Transverse colon (tissue), 4 donors: ENCODE measurements around the gene HDAC2. TPM values are rescaled to one million over a fixed set of nuclear protein-coding genes. Genes with fewer than 3 reads are reported as not detected.

Experiments
- DNase-seq: peaks from one replicate; pipeline ENCODE4 v3.0.0-alpha.2; 2019
- H3K27ac ChIP-seq, 4 donors: fragments of 200-600 bp; sonication (generic); 2 replicates each; pipeline ENCODE4 v1.5.1; 2016 to 2018; ENCODE audit warnings: inconsistent platforms in 4 of 4
- H3K27me3 ChIP-seq: fragments of 200-600 bp; sonication (generic); 2 replicates; pipeline ENCODE4 v1.5.1; 2017; ENCODE audit warnings: inconsistent platforms
- H3K36me3 ChIP-seq, 4 donors: fragments of 200-600 bp; sonication (generic); 2 replicates each; pipeline ENCODE4 v1.5.1; 2017 to 2019; ENCODE audit warnings: inconsistent platforms in 4 of 4
- H3K4me1 ChIP-seq, 4 donors: fragments of 200-600 bp; sonication (generic); 2 replicates each; pipeline ENCODE4 v1.5.1; 2017 to 2020; ENCODE audit warnings: inconsistent platforms in 4 of 4
- H3K4me3 ChIP-seq, 4 donors: fragments of 200-600 bp; sonication (generic); 1 replicate in 1 of 4; 2 replicates in 3 of 4; pipeline versions ENCODE4 v1.5.1 to v1.6.1; 2017 to 2019; ENCODE audit warnings: inconsistent platforms in 4 of 4
- H3K9me3 ChIP-seq, 2 donors: fragments of 200-600 bp; sonication (generic); 2 replicates each; pipeline ENCODE4 v1.5.1; 2017 to 2019; ENCODE audit warnings: inconsistent platforms in 2 of 2
- CTCF ChIP-seq, 5 experiments: fragments of 200-600 bp in 3 of 5; fragments of 450-650 bp in 2 of 5; sonication (generic) in 3 of 5; IDR thresholded peaks; 1 replicate in 2 of 5; 2 replicates in 3 of 5; pipeline ENCODE4 v1.5.1; 2016 to 2017; ENCODE audit warnings: antibody characterized with exemption in 5 of 5, inconsistent platforms in 3 of 5, mild to moderate bottlenecking in 2 of 5, moderate library complexity in 1 of 5
- EP300 ChIP-seq: sonication (generic); formaldehyde crosslinking; IDR thresholded peaks from one replicate; pipeline ENCODE4 v1.6.1; 2017; ENCODE audit warnings: antibody characterized with exemption, low read depth
- POLR2A ChIP-seq: fragments of 450-650 bp; IDR thresholded peaks from one replicate; pipeline ENCODE4 v1.6.1; 2016; ENCODE audit warnings: antibody characterized with exemption, mild to moderate bottlenecking, moderate library complexity
- POLR2AphosphoS5 ChIP-seq, 3 donors: sonication (generic); formaldehyde crosslinking; IDR thresholded peaks; one replicate each; pipeline ENCODE4 v1.6.1; 2016; ENCODE audit warnings: antibody characterized with exemption in 3 of 3
- WGBS, 2 donors: methylation state at CpG; one replicate each; pipeline ENCODE4 v1.1.5; 2018; ENCODE audit warnings: low coverage in 1 of 2; 5-methylcytosine and 5-hydroxymethylcytosine counted together
- in situ Hi-C, 4 donors: fragments of 200-750 bp; cut with MboI; loops; one replicate each; pipeline versions ENCODE4 v1.15.0 to v1.15.1; 2017; ENCODE audit warnings: low sequenced_read_pairs in 3 of 4, low pct_ligation_motif_present in 1 of 4, low pct_unique_long_range_greater_than_20kb in 1 of 4
- intact Hi-C: fragments of 100-400 bp; cut with DNase I; formaldehyde crosslinking; loops from one replicate; pipeline ENCODE4 v1.15.1; 2023; ENCODE audit warnings: low total_unique reads
- total RNA-seq, 4 donors: library from RNA; depleted of rRNA; stranded (reverse); fragments of >200 nt; gene quantifications; one replicate each; pipeline ENCODE4 v1.1.0, GENCODE V29; 2016

The HDAC2 gene
- total RNA-seq, 4 donors from 2014 or later, result 26.6 to 60.8 (median 38.0) TPM

- H3K36me3 ChIP-seq, result no peaks in the 10 kb centered on the region
- peaks cover 0 to 6% of the 10 kb centered on the region in 2 donors for H3K9me3 ChIP-seq
- peaks cover 0 to 5% (median 0%) of the 10 kb centered on the region in 4 donors for H3K4me1 ChIP-seq
- H3K27ac ChIP-seq, result no peak overlapping the region
- no peaks in the 10 kb centered on the region for H3K27me3 ChIP-seq
- no peak overlapping the region for H3K4me3 ChIP-seq
- TF ChIP-seq CTCF (IDR thresholded peaks at IDR 0.05) (no peak), POLR2A (no peak), POLR2AphosphoS5 (IDR thresholded peaks at IDR 0.05) (no peak), EP300 (no peak)
- no peak for DNase-seq
- in situ Hi-C loops, result loop anchor here in 1 of 4 donors (25.0 kb wide), 1 partner anchor 576 kb away; no protein-coding TSS in a partner anchor
- intact Hi-C loops, result no loop called here
Observed at GRCh38 chr6:113888493-113888892, 82.5 kb downstream of the HDAC2 start.

- Histone ChIP-seq H3K27me3 (no peaks in the 10 kb centered on the region), H3K9me3 (peaks cover 0 to under 1% of the 10 kb centered on the region in 2 donors), H3K27ac (no peak overlapping the region), H3K4me1 (peaks cover 0 to 9% (median 0%) of the 10 kb centered on the region in 4 donors), H3K36me3 (no peaks in the 10 kb centered on the region), H3K4me3 (no peak overlapping the region)
- DNase-seq, result no peak
- WGBS, 2 donors, result 93 to 100% methylated on average over 1 of the region's 1 CpG
- TF ChIP-seq CTCF (IDR thresholded peaks at IDR 0.05) (no peak), POLR2AphosphoS5 (IDR thresholded peaks at IDR 0.05) (no peak), POLR2A (no peak), EP300 (no peak)
- intact Hi-C loops, result no loop called here
- in situ Hi-C loops, result loop anchor here in 1 of 4 donors (25.0 kb wide), 1 partner anchor 574 kb away; no protein-coding TSS in a partner anchor
Observed at GRCh38 chr6:113886512-113886911, 84.4 kb downstream of the HDAC2 start.

- H3K4me3 ChIP-seq, result no peak overlapping the region
- no peaks in the 10 kb centered on the region for H3K36me3 ChIP-seq
- peaks cover 0 to 13% (median 5%) of the 10 kb centered on the region in 4 donors for H3K4me1 ChIP-seq
- no peak overlapping the region for H3K27ac ChIP-seq
- 89 to 94% methylated on average over 2 of the region's 2 CpGs for WGBS, 2 donors
- no peak for DNase-seq
- intact Hi-C loops, result no loop called here
- no peak for TF ChIP-seq EP300
- no peaks in the 10 kb centered on the region for H3K27me3 ChIP-seq
- in situ Hi-C loops, result loop anchor here in 1 of 4 donors (25.0 kb wide), 1 partner anchor 572 kb away; no protein-coding TSS in a partner anchor
- no peaks in the 10 kb centered on the region for H3K9me3 ChIP-seq
Observed at GRCh38 chr6:113884011-113884410, 86.9 kb downstream of the HDAC2 start.

Other genes with a start within 250 kb of the HDAC2 start
- 100 to 1,000 TPM in 2 of 4 donors, 10 to 100 TPM in 2; 64.2 to 118 (median 90.5) TPM for gene MARCKS, start 113.8 kb downstream of the HDAC2 start, total RNA-seq